Cardiac muscle cell (in vitro differentiated cells and primary cell): Measurements from ENCODE around the gene VSTM2L. TPM values are rescaled to one million over a fixed set of nuclear protein-coding genes. Genes with fewer than 3 reads are reported as not detected.

Experiments used
- DNase-seq, 2 donors: peaks; one replicate each; pipeline versions ENCODE4 v3.0.0 to v3.0.0-alpha.2; 2010 to 2017; ENCODE audit warnings: low read depth in 1 of 2, low spot score in 1 of 2
- H3K27ac ChIP-seq: fragments of 200-600 bp; sonication (generic); 2 replicates; pipeline ENCODE4 v1.5.1; 2016
- H3K27me3 ChIP-seq: fragments of 200-600 bp; sonication (generic); 2 replicates; pipeline ENCODE4 v1.6.0; 2016; ENCODE audit warnings: control low read depth
- H3K36me3 ChIP-seq: fragments of 200-600 bp; sonication (generic); 2 replicates; pipeline ENCODE4 v1.5.1; 2016; ENCODE audit warnings: control low read depth
- H3K4me1 ChIP-seq: fragments of 200-600 bp; sonication (generic); 2 replicates; pipeline ENCODE4 v1.8.1; 2017; ENCODE audit warnings: low read depth, mild to moderate bottlenecking, mixed run types
- H3K4me3 ChIP-seq: fragments of 200-600 bp; sonication (generic); 2 replicates; pipeline ENCODE4 v1.5.1; 2016; ENCODE audit warnings: mild to moderate bottlenecking
- H3K9me3 ChIP-seq: fragments of 200-600 bp; sonication (generic); 2 replicates; pipeline ENCODE4 v1.5.1; 2017; ENCODE audit warnings: low read depth, mild to moderate bottlenecking, control low read depth
- polyA plus RNA-seq: library from polyadenylated mRNA; unstranded; fragments of >200 nt; fragmentation: Nextera tagmentation; extraction: Ambion mirVana; gene quantifications from 2 replicates; pipeline ENCODE4 v1.2.1, GENCODE V29; 2016
- total RNA-seq: library from RNA; depleted of rRNA; stranded (reverse); fragments of >200 nt; gene quantifications from 2 replicates; pipeline ENCODE4 v1.2.3, GENCODE V29; 2016
- TF ChIP-seq, protein P1 (sequence below): IDR thresholded peaks from 2 replicates; pipeline ENCODE4 v1.5.1; 2012; ENCODE audit warnings: low read depth, mild to moderate bottlenecking, low read length

VSTM2L gene
- total and polyA plus RNA-seq, 2 experiments from 2014 or later: 83.4 to 321 TPM

DNA sequence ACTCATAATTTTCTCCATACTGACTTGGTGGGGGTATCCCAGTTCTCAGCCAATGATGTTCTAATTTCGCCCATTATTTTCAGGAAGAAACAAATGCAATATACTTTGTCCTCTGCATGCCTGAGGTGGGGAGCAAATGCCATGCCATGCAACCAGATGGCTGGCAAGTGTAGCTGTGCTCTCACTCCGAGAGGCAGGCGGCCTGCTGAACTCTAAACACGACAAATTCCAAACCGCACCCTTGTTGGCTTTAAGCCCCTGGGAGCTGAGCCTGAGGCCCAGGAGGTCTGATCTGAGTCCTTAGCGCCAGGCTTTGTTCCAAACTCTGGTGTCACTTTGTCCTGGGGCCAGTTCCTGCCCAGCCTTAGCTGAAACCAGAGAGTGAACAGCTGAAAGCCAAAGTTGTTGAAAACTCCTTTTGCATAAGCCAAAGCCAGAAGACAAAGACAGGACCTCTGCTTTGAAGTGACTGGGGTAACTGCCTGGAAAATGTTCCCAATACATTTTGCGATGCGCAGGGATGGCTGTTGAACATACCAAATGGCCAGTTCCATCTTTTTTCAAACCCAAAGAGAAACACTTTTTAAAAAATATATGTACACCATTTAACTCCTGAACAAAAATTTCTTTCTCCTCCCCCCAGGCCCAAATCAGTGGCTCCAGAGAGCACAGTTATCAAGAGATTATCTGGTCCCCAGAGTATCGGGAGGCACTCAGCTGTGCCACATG is 84.1 kb downstream of the VSTM2L start:
- DNase-seq: peak in 1 of 2 donors; percentile 83
- no peak overlapping the region for H3K4me3 ChIP-seq
- TF ChIP-seq, protein P1, sequence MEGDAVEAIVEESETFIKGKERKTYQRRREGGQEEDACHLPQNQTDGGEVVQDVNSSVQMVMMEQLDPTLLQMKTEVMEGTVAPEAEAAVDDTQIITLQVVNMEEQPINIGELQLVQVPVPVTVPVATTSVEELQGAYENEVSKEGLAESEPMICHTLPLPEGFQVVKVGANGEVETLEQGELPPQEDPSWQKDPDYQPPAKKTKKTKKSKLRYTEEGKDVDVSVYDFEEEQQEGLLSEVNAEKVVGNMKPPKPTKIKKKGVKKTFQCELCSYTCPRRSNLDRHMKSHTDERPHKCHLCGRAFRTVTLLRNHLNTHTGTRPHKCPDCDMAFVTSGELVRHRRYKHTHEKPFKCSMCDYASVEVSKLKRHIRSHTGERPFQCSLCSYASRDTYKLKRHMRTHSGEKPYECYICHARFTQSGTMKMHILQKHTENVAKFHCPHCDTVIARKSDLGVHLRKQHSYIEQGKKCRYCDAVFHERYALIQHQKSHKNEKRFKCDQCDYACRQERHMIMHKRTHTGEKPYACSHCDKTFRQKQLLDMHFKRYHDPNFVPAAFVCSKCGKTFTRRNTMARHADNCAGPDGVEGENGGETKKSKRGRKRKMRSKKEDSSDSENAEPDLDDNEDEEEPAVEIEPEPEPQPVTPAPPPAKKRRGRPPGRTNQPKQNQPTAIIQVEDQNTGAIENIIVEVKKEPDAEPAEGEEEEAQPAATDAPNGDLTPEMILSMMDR: no peak
- H3K9me3 ChIP-seq: no peaks in the 10 kb centered on the region
- peak overlapping the region; percentile 92 for H3K27ac ChIP-seq
- H3K36me3 ChIP-seq: no peaks in the 10 kb centered on the region
- peaks cover 94% of the 10 kb centered on the region for H3K4me1 ChIP-seq
- no peaks in the 10 kb centered on the region for H3K27me3 ChIP-seq

DNA sequence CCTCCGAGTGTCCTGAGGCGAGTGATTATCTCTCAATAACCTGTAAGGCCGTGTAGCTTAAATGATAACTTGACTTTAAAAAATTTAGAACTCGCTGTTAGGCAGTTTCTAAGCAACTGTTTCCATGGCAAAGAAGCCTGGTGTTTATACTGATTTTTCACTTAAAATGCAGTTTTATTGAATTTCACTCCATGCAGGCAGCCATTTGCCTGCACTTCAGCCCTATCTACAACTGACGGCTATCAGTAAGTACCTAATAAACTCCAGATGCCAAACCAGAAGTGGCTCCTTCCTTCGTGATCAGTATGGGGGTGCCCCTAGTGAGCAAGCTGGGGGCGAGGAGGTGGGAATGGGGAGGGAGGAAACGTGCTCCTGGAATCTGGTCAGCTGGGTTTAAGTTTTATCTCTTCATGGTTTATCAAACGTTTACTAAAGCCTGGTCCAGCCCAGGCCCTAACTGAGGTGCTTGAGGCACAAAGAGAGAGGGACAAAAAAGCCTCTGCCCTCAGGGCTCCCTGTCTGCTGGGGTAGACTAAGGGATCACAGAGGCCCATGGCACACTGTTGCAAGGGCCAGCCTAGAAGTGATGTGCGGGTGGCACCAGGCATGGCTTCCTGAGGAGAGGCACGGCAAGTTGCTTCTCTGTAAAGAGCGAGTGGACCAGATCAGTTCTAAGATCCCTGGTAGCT is 84.8 kb downstream of the VSTM2L start:
- no peak overlapping the region for H3K4me3 ChIP-seq
- DNase-seq: peak in 1 of 2 donors; percentile 42
- H3K4me1 ChIP-seq: peaks cover 98% of the 10 kb centered on the region
- TF ChIP-seq, protein P1: no peak
- H3K27me3 ChIP-seq: no peaks in the 10 kb centered on the region
- H3K36me3 ChIP-seq: no peaks in the 10 kb centered on the region
- peak overlapping the region; percentile 92 for H3K27ac ChIP-seq
- no peaks in the 10 kb centered on the region for H3K9me3 ChIP-seq

DNA sequence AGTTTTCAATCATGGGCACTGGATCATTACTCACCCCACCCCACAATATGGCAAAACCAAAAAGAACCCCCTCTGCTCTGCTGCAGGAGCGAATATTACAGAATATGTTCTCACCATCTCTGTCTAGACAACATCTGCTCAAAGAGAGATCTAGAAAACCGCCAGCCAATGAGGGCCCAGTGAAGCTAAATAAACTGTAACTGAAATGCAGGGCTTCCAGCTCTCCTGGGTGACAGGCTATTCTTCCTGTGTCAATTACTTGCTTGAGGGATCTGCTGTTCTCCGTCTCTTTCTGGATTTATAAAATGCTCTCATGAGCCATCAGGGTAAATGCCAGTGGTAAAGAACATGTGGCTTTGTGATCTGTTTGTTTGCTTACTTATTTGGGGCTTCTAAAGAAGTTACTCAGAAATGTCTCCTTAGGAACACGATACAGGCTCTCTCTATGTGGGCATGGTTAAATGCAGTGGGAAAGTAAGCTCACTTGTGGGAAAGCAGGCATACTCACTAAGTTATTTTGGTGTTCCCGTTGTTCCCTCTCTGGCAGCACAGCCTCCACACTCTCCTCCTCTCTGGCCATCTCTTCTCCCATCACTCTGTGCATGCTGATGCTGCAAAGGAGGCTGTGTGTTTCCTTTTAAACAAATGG is 85.5 kb downstream of the VSTM2L start:
- DNase-seq: no peak
- peak overlapping the region; percentile 92 for H3K27ac ChIP-seq
- TF ChIP-seq, protein P1: no peak

DNA sequence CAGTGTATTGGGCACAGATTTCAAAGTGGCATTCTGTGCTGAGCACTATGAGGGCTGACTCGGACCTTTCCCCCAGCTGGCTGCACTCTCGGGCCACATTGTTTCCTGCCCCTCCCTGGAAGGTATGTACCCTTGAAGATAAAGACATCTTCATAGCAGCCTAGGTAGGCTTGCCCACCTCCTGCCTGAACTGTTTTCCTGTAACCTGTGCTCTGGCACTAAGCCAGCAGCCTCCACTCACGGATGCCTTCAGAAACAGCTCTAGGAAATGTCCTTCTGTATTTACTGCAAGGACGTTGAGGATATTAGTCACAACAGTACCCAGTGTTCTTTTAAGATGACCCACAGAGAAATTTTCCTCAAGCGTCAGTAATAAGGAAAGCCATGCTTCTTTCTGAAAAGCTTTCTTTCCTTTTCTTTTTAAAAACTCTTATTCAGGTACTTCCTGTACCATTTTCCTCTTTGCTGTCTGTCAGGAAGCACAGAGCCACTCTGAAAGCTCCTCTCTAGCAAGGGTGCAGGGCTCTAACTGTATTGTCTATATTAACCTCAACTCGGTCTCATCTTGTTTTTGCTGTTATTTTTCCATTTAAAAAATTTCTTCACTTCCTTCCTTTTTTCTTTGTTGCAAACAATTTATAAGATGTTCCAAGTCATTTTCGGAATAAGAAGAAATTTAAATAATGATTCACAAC is 86.8 kb downstream of the VSTM2L start:
- Histone ChIP-seq H3K9me3 (no peaks in the 10 kb centered on the region), H3K4me1 (peaks cover 85% of the 10 kb centered on the region), H3K36me3 (peaks cover 3% of the 10 kb centered on the region), H3K4me3 (no peak overlapping the region), H3K27me3 (no peaks in the 10 kb centered on the region), H3K27ac (peak overlapping the region; percentile 92)
- TF ChIP-seq, protein P1: no peak
- peak in 1 of 2 donors; percentile 61 for DNase-seq

More for the DNA sequence above, 85.5 kb downstream of the VSTM2L start:
- H3K36me3 ChIP-seq: no peaks in the 10 kb centered on the region
- H3K9me3 ChIP-seq: no peaks in the 10 kb centered on the region
- H3K4me1 ChIP-seq: peaks cover 96% of the 10 kb centered on the region
- H3K27me3 ChIP-seq: no peaks in the 10 kb centered on the region
- no peak overlapping the region for H3K4me3 ChIP-seq

DNA sequence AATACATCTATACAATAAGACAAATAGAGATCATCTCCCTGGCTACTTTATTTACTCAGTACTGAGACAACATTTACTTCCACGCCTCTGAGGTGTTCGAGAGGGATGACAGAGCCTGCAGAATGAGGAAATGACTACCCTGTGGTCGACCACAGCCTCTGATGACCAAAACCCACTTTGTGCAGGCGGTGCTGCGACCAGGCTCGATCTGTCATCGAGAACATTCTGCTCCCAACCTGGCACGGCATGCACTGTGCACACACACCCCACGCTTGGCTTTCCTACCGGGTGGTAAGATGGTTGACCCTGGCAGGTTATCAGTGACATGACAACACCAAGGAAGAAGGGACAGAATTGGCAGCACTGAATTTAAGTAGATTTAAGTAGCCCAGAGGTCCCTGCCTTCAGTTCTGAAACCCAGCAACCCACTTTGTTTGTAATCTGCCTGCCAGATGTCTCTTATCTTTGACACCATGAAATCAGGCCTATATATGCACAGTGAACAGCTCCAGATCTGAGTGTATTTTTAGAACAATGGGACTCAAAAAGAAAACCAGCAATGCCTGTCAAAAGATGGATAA is 87.7 kb downstream of the VSTM2L start:
- Histone ChIP-seq H3K27me3 (no peaks in the 10 kb centered on the region), H3K36me3 (peaks cover 5% of the 10 kb centered on the region), H3K4me3 (no peak overlapping the region), H3K9me3 (no peaks in the 10 kb centered on the region), H3K27ac (peak overlapping the region; percentile 92), H3K4me1 (peaks cover 78% of the 10 kb centered on the region)
- DNase-seq: peak; percentile 65 to 68
- TF ChIP-seq, protein P1: no peak
